Measurements from ENCODE around the gene CTNNA2. TPM values are rescaled to one million over a fixed set of nuclear protein-coding genes. Genes with fewer than 3 reads are reported as not detected.

Gene CTNNA2
- total RNA-seq, 1 experiment from 2014 or later, result 5.5 TPM

DNA sequence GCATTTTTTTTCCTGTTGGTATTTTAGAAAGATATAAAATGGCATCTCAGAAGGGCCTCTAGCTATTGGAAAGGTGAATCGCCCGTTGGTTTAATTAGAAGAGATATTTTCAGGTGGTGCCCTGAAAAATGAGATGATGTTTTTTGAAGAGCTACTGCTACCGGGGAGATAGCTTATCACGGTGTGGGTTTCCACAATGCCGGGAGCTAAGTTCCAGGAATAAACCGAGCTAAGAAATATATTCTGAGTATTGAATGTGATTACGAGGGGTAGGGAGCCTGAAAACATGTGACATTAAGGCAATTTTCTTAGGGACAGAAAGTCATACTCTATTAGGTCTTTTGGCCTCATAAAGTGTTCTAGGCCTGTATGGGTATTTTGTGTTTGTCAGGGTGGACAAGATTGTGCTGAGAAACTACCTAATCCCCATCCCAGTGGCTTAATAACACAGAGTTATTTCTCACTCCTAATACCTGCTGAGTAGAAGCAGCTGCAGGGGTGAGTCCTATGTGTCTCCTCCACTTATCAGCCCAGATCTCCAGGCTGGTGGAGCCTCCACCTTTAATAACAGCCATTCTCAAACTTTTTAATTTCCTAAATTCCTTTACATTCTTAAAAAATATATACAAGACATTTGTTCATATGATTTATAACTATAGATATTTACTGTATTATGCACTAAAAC lies 641.5 kb downstream of the CTNNA2 start:
- H3K27me3 Mint-ChIP-seq (ENCODE audit: low read depth), result no peaks in the 10 kb centered on the region
- Histone ChIP-seq H4K8ac (replicated peaks; ENCODE audit: insufficient read length, low read depth, low read length) (no peak overlapping the region), H3K23ac (ENCODE audit: insufficient read length, low read depth, low read length) (no peak overlapping the region), H3K4ac (ENCODE audit: low read depth, low read length) (no peak overlapping the region), H3K27ac (ENCODE audit: insufficient read length, low read depth, low read length) (no peak overlapping the region), H3K4me1 (ENCODE audit: insufficient read depth, low read length) (no peaks in the 10 kb centered on the region), H4K91ac (ENCODE audit: insufficient read length, low read depth, low read length) (no peak overlapping the region), H2BK5ac (ENCODE audit: insufficient read length, low read length) (no peak overlapping the region), H2BK12ac (ENCODE audit: insufficient read length, low read depth, low read length) (no peak overlapping the region), H3K79me1 (ENCODE audit: insufficient read depth, low read depth, low read length, poor library complexity, severe bottlenecking) (no peaks in the 10 kb centered on the region), H2AFZ (ENCODE audit: low read length) (no peak overlapping the region), H3K14ac (ENCODE audit: insufficient read depth, low read length) (no peak overlapping the region), H3K79me2 (ENCODE audit: insufficient read depth, low read length) (no peaks in the 10 kb centered on the region), H3K9ac (ENCODE audit: extremely low read depth, insufficient read length, low read length) (no peak overlapping the region), H3K27me3 (ENCODE audit: insufficient read depth, low read length) (no peaks in the 10 kb centered on the region), H3K18ac (ENCODE audit: insufficient read length, low read depth, low read length) (no peak overlapping the region), H4K5ac (ENCODE audit: insufficient read length, low read depth, low read length) (no peak overlapping the region), H2BK15ac (ENCODE audit: low read depth, low read length) (no peak overlapping the region), H2BK20ac (ENCODE audit: low read depth, low read length, poor library complexity, severe bottlenecking) (no peak overlapping the region), H3K9me3 (ENCODE audit: control insufficient read depth, low read depth, low read length) (no peaks in the 10 kb centered on the region), H3K56ac (ENCODE audit: insufficient read length, low read depth, low read length) (no peak overlapping the region), H4K20me1 (ENCODE audit: control insufficient read depth, insufficient read depth, insufficient read length) (no peaks in the 10 kb centered on the region), H3T11ph (ENCODE audit: low read length) (no peak overlapping the region), H2AK5ac (ENCODE audit: insufficient read length, low read length) (no peak overlapping the region), H3K23me2 (ENCODE audit: insufficient read length, low read depth, low read length, poor library complexity, severe bottlenecking) (no peaks in the 10 kb centered on the region), H3K4me2 (ENCODE audit: insufficient read depth, insufficient read length, low read length) (no peak overlapping the region), H2BK120ac (ENCODE audit: low read depth, low read length, poor library complexity, severe bottlenecking) (no peak overlapping the region)
- H3K27ac Mint-ChIP-seq, result no peak overlapping the region; a peak in 1 of 7 replicates
- H3K4me1 Mint-ChIP-seq, result peaks cover 15 to 21% of the 10 kb centered on the region in 2 experiments
- TF ChIP-seq, protein P1, sequence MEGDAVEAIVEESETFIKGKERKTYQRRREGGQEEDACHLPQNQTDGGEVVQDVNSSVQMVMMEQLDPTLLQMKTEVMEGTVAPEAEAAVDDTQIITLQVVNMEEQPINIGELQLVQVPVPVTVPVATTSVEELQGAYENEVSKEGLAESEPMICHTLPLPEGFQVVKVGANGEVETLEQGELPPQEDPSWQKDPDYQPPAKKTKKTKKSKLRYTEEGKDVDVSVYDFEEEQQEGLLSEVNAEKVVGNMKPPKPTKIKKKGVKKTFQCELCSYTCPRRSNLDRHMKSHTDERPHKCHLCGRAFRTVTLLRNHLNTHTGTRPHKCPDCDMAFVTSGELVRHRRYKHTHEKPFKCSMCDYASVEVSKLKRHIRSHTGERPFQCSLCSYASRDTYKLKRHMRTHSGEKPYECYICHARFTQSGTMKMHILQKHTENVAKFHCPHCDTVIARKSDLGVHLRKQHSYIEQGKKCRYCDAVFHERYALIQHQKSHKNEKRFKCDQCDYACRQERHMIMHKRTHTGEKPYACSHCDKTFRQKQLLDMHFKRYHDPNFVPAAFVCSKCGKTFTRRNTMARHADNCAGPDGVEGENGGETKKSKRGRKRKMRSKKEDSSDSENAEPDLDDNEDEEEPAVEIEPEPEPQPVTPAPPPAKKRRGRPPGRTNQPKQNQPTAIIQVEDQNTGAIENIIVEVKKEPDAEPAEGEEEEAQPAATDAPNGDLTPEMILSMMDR (conservative IDR thresholded peaks at IDR 0.05), result no peak
- no peak overlapping the region for H3K4me3 Mint-ChIP-seq
- peaks cover 0 to 3% of the 10 kb centered on the region in 2 experiments; a peak in 3 of 5 replicates for H3K9me3 Mint-ChIP-seq
- WGBS (ENCODE audit: extremely low coverage, insufficient read length, low lambda C conversion rate), result no CpG with 5 or more reads among the region's 7 CpGs
- H3K36me3 Mint-ChIP-seq (ENCODE audit: insufficient read depth in 1 of 3, low read depth in 3 of 3), result peaks cover 0 to 3% (median 0%) of the 10 kb centered on the region in 3 experiments; a peak in 1 of 7 replicates
- no peak for DNase-seq

Measured in H9 (cell line).